Small intestine (tissue), 7 donors: ENCODE data around the gene TEAD4. TPM values are rescaled to one million over a fixed set of nuclear protein-coding genes. Genes with fewer than 3 reads are reported as not detected.

ENCODE experiments used
- DNase-seq, 2 donors: peaks; one replicate each; pipeline versions ENCODE4 v3.0.0 to v3.0.0-alpha.2; 2013
- FAIRE-seq: peaks from 2 replicates; lab custom pipeline; 2012; peaks lifted over from hg19 to GRCh38; lab: Jason Lieb, UNC
- H3K27ac ChIP-seq, 3 donors: one replicate each; pipeline ENCODE4 v1.5.1; 2013; ENCODE audit warnings: low read length in 2 of 3, mild to moderate bottlenecking in 2 of 3, control low read depth in 1 of 3, inconsistent platforms in 1 of 3, low read depth in 1 of 3, moderate library complexity in 1 of 3
- H3K27me3 ChIP-seq, 3 donors: one replicate each; pipeline ENCODE4 v1.6.1; 2013; ENCODE audit warnings: low read length in 3 of 3, inconsistent platforms in 1 of 3; ENCODE audit not compliant: control insufficient read depth in 3 of 3, insufficient read depth in 3 of 3
- H3K36me3 ChIP-seq, 3 donors: one replicate each; pipeline ENCODE4 v1.6.1; 2013; ENCODE audit warnings: low read length in 3 of 3, inconsistent platforms in 1 of 3, low read depth in 1 of 3, mild to moderate bottlenecking in 1 of 3, moderate library complexity in 1 of 3; ENCODE audit not compliant: control insufficient read depth in 3 of 3, insufficient read depth in 2 of 3
- H3K4me1 ChIP-seq, 3 donors: one replicate each; pipeline ENCODE4 v1.6.1; 2013; ENCODE audit warnings: low read length in 2 of 3, inconsistent platforms in 1 of 3, low read depth in 1 of 3, mild to moderate bottlenecking in 1 of 3, moderate library complexity in 1 of 3; ENCODE audit not compliant: control insufficient read depth in 3 of 3, insufficient read depth in 2 of 3
- H3K4me3 ChIP-seq, 3 donors: one replicate each; pipeline ENCODE4 v1.5.1; 2013; ENCODE audit warnings: low read length in 3 of 3, control low read depth in 1 of 3, inconsistent platforms in 1 of 3, low read depth in 1 of 3, mild to moderate bottlenecking in 1 of 3, moderate library complexity in 1 of 3
- H3K9me3 ChIP-seq, 2 donors: one replicate each; pipeline ENCODE4 v1.6.1; 2013; ENCODE audit warnings: low read depth in 1 of 2, low read length in 1 of 2; ENCODE audit not compliant: control insufficient read depth in 2 of 2, insufficient read depth in 1 of 2
- WGBS, 3 donors: extraction: QIAGEN DNeasy Blood & Tissue Kit; methylation state at CpG; one replicate each; pipeline ENCODE4 v1.1.7; 2013; 5-methylcytosine and 5-hydroxymethylcytosine counted together
- polyA plus RNA-seq, 4 donors: library from polyadenylated mRNA; stranded (reverse) in 3 of 4; unstranded in 1 of 4; fragments of 200-250 nt in 3 of 4; fragments of 120-200 nt in 1 of 4; gene quantifications; one replicate each; pipeline versions ENCODE4 v1.2.1 to v1.2.3, GENCODE V29; 2013
- donor health status: healthy with polysubstance abuse.
- donor health status: control.
- donor health status: control.
- donor health status: Bipolar disorder and iron deficiency.
- donor health status: healthy.

Gene TEAD4
- polyA plus RNA-seq, 4 donors: 2.3 to 18.7 (median 10.3) TPM

GRCh38 chr12:3045989-3046388, 86.8 kb downstream of the TEAD4 start:
- Histone ChIP-seq H3K4me1 (no peaks in the 10 kb centered on the region), H3K27ac (no peak overlapping the region), H3K4me3 (no peak overlapping the region), H3K36me3 (no peaks in the 10 kb centered on the region), H3K9me3 (no peaks in the 10 kb centered on the region), H3K27me3 (no peaks in the 10 kb centered on the region)
- DNase-seq (no peak), FAIRE-seq (no peak)
- WGBS, 3 donors: 49 to 78% (median 58%) methylated on average over 7 of the region's 7 CpGs

GRCh38 chr12:3046441-3047200, 87.4 kb downstream of the TEAD4 start:
- FAIRE-seq: no peak
- 70 to 83% (median 76%) methylated on average over 17 of the region's 17 CpGs for WGBS, 3 donors
- H3K36me3 ChIP-seq: no peaks in the 10 kb centered on the region
- no peak overlapping the region for H3K4me3 ChIP-seq
- H3K9me3 ChIP-seq: no peaks in the 10 kb centered on the region
- no peak overlapping the region for H3K27ac ChIP-seq
- no peaks in the 10 kb centered on the region for H3K27me3 ChIP-seq
- H3K4me1 ChIP-seq: no peaks in the 10 kb centered on the region
- no peak for DNase-seq

- Histone ChIP-seq H3K4me1 (no peaks in the 10 kb centered on the region), H3K36me3 (no peaks in the 10 kb centered on the region), H3K4me3 (no peak overlapping the region), H3K27ac (no peak overlapping the region), H3K27me3 (no peaks in the 10 kb centered on the region), H3K9me3 (no peaks in the 10 kb centered on the region)
- FAIRE-seq (no peak), DNase-seq (no peak)
- 44 to 56% (median 53%) methylated on average over 8 of the region's 8 CpGs for WGBS, 3 donors
Measured at GRCh38 chr12:3047961-3048360, 88.8 kb downstream of the TEAD4 start.

- Histone ChIP-seq H3K27me3 (peaks cover 0 to under 1% (median 0%) of the 10 kb centered on the region in 3 donors), H3K4me3 (no peak overlapping the region), H3K4me1 (no peaks in the 10 kb centered on the region), H3K27ac (no peak overlapping the region), H3K36me3 (no peaks in the 10 kb centered on the region), H3K9me3 (no peaks in the 10 kb centered on the region)
- FAIRE-seq (no peak), DNase-seq (no peak)
- WGBS, 3 donors: 91 to 94% (median 94%) methylated on average over 4 of the region's 4 CpGs
Measured at GRCh38 chr12:3048540-3048939, 89.3 kb downstream of the TEAD4 start.

GRCh38 chr12:3049176-3049575, 90.0 kb downstream of the TEAD4 start:
- no peak overlapping the region for H3K4me3 ChIP-seq
- peaks cover 0 to 2% (median 0%) of the 10 kb centered on the region in 3 donors for H3K27me3 ChIP-seq
- no peaks in the 10 kb centered on the region for H3K4me1 ChIP-seq
- FAIRE-seq (no peak), DNase-seq (no peak)
- no peak overlapping the region for H3K27ac ChIP-seq
- no peaks in the 10 kb centered on the region for H3K36me3 ChIP-seq
- 28 to 59% (median 34%) methylated on average over 9 of the region's 9 CpGs for WGBS, 3 donors
- H3K9me3 ChIP-seq: no peaks in the 10 kb centered on the region

- no peaks in the 10 kb centered on the region for H3K36me3 ChIP-seq
- no peaks in the 10 kb centered on the region for H3K4me1 ChIP-seq
- DNase-seq (no peak), FAIRE-seq (no peak)
- no peaks in the 10 kb centered on the region for H3K9me3 ChIP-seq
- no peak overlapping the region for H3K4me3 ChIP-seq
- H3K27ac ChIP-seq: no peak overlapping the region
- 34 to 48% (median 38%) methylated on average over 11 of the region's 11 CpGs for WGBS, 3 donors
- H3K27me3 ChIP-seq: peaks cover 0 to 2% (median 0%) of the 10 kb centered on the region in 3 donors
Measured at GRCh38 chr12:3049611-3050249, 90.5 kb downstream of the TEAD4 start.

GRCh38 chr12:3054374-3054773, 95.2 kb downstream of the TEAD4 start:
- no peak for FAIRE-seq

GRCh38 chr12:3055026-3055703, 96.0 kb downstream of the TEAD4 start:
- Histone ChIP-seq H3K27ac (no peak overlapping the region), H3K4me3 (no peak overlapping the region), H3K36me3 (no peaks in the 10 kb centered on the region), H3K9me3 (no peaks in the 10 kb centered on the region), H3K27me3 (peaks cover 0 to 2% (median 0%) of the 10 kb centered on the region in 3 donors), H3K4me1 (no peaks in the 10 kb centered on the region)
- WGBS, 3 donors: 57 to 64% (median 61%) methylated on average over 12 of the region's 12 CpGs
- FAIRE-seq: no peak
- DNase-seq: no peak

More at GRCh38 chr12:3054374-3054773, 95.2 kb downstream of the TEAD4 start:
- WGBS, 3 donors: 78 to 82% (median 80%) methylated on average over 7 of the region's 7 CpGs
- no peaks in the 10 kb centered on the region for H3K9me3 ChIP-seq
- H3K4me1 ChIP-seq: no peaks in the 10 kb centered on the region
- no peak overlapping the region for H3K27ac ChIP-seq
- H3K36me3 ChIP-seq: no peaks in the 10 kb centered on the region
- DNase-seq: no peak
- no peak overlapping the region for H3K4me3 ChIP-seq
- H3K27me3 ChIP-seq: peaks cover 0 to 2% (median 0%) of the 10 kb centered on the region in 3 donors
